Stimulated activated CD4-positive, alpha-beta T cell treated with anti-CD3 and anti-CD28 coated beads, Interleukin-1b, Interleukin-23, amount 100 ng/mL, for 24 hours (primary cell): ENCODE data around the gene GOLGA8M.
"Not testable (repeated sequence)": the region's sequence is repeated elsewhere in the genome, so short reads cannot be mapped to it uniquely, and the experiment has no call there.

Experiments
- DNase-seq, 4 experiments: peaks; one replicate each; pipeline ENCODE4 v3.0.0-alpha.2; 2020; ENCODE audit warnings: low read depth in 4 of 4, low spot score in 1 of 4

GOLGA8M gene

GRCh38 chr15:28712270-28712669 lies at the start of gene GOLGA8M:
TSS of gene GOLGA8M (minus strand) at chr15:28712421. CDS start at chr15:28712323, 98 bp downstream.
- DNase-seq = not testable (repeated sequence)

GRCh38 chr15:28742890-28743289 lies 30.7 kb upstream of the GOLGA8M start:
- not testable (repeated sequence) for DNase-seq

- peak in 1 of 4 experiments; percentile 4 for DNase-seq
These were observed 26.5 kb upstream of the GOLGA8M start for GRCh38 chr15:28738590-28739292.

- not testable (repeated sequence) for DNase-seq
These were observed 26.0 kb upstream of the GOLGA8M start for GRCh38 chr15:28738200-28738561.

- DNase-seq = peak in 1 of 4 experiments; percentile 11
These were observed 25.4 kb upstream of the GOLGA8M start for GRCh38 chr15:28737521-28738199.

- DNase-seq = peak in 1 of 4 experiments; percentile 9
These were observed 15.8 kb upstream of the GOLGA8M start for GRCh38 chr15:28728061-28728460.

GRCh38 chr15:28727026-28727425 lies 14.8 kb upstream of the GOLGA8M start:
- not testable (repeated sequence) for DNase-seq

- no peak for DNase-seq
These were observed 13.9 kb upstream of the GOLGA8M start for GRCh38 chr15:28726102-28726501.

GRCh38 chr15:28725556-28725955 lies 13.3 kb upstream of the GOLGA8M start:
- DNase-seq = no peak

GRCh38 chr15:28723986-28724385 lies 11.8 kb upstream of the GOLGA8M start:
- not testable (repeated sequence) for DNase-seq

GRCh38 chr15:28719626-28720025 lies 7.4 kb upstream of the GOLGA8M start:
- not testable (repeated sequence) for DNase-seq

- DNase-seq = not testable (repeated sequence)
These were observed 6.4 kb upstream of the GOLGA8M start for GRCh38 chr15:28718576-28718975.

GRCh38 chr15:28714176-28714575 lies 2.0 kb upstream of the GOLGA8M start:
- DNase-seq = not testable (repeated sequence)

- DNase-seq = not testable (repeated sequence)
These were observed 8.3 kb downstream of the GOLGA8M start for GRCh38 chr15:28703927-28704326.

- DNase-seq = not testable (repeated sequence)
These were observed 9.8 kb downstream of the GOLGA8M start for GRCh38 chr15:28702427-28702826.

- not testable (repeated sequence) for DNase-seq
These were observed 18.0 kb downstream of the GOLGA8M start for GRCh38 chr15:28694006-28694751.

GRCh38 chr15:28693021-28693420 lies 19.2 kb downstream of the GOLGA8M start:
- not testable (repeated sequence) for DNase-seq

GRCh38 chr15:28673533-28673932 lies 38.7 kb downstream of the GOLGA8M start:
- not testable (repeated sequence) for DNase-seq

GRCh38 chr15:28672122-28672521 lies 40.1 kb downstream of the GOLGA8M start:
- DNase-seq = not testable (repeated sequence)

GRCh38 chr15:28666402-28666801 lies 45.8 kb downstream of the GOLGA8M start:
- DNase-seq = not testable (repeated sequence)

- DNase-seq = not testable (repeated sequence)
These were observed 47.6 kb downstream of the GOLGA8M start for GRCh38 chr15:28664575-28664974.

- DNase-seq = not testable (repeated sequence)
These were observed 48.5 kb downstream of the GOLGA8M start for GRCh38 chr15:28663717-28664116.
